ENCODE data around the gene RAPGEF3.

Gene RAPGEF3, protein sequence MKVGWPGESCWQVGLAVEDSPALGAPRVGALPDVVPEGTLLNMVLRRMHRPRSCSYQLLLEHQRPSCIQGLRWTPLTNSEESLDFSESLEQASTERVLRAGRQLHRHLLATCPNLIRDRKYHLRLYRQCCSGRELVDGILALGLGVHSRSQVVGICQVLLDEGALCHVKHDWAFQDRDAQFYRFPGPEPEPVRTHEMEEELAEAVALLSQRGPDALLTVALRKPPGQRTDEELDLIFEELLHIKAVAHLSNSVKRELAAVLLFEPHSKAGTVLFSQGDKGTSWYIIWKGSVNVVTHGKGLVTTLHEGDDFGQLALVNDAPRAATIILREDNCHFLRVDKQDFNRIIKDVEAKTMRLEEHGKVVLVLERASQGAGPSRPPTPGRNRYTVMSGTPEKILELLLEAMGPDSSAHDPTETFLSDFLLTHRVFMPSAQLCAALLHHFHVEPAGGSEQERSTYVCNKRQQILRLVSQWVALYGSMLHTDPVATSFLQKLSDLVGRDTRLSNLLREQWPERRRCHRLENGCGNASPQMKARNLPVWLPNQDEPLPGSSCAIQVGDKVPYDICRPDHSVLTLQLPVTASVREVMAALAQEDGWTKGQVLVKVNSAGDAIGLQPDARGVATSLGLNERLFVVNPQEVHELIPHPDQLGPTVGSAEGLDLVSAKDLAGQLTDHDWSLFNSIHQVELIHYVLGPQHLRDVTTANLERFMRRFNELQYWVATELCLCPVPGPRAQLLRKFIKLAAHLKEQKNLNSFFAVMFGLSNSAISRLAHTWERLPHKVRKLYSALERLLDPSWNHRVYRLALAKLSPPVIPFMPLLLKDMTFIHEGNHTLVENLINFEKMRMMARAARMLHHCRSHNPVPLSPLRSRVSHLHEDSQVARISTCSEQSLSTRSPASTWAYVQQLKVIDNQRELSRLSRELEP

DNA sequence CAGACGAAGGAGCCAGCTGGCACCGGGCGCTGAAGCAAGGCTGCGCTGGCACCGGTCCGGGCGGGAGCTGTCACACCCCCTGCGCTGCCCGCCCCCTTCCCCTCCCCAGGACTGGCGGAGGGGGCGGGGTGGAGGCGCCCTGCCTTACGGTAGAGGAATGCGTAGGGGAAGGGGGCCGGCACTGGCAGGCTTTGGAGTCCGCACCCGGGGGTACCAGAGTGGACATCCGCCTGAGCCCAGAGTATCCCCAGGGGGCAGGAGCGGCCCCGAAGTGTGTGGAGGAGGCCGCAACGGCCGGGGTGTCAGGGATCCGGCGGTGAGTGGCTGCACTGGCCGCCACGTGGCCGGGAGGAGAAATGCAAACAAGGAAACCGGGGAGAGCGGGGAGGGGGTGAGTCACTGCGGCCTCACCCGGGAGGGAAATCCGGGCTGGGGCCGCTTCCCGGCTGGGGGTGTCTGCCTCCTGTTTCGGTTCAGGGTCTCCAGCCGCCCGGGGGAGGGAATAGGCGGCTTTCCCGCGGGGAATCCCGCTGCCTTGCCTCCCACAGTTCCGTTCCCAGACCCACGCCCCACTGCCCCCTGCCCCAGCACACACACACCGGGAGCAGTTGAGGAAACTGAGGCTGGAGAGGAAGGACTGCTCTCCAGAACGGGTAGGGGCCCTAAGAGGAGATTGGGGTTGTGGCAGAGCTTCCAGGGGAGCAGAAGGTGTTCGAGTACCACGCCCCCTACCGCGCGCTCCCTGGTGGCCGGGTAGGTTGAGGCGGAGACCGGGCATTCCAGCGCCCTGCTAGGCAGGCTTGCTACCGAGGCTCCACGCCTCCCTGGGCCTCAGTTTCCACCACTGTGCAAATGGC, at the start of gene RAPGEF3:
Gene RAPGEF3 (minus strand): TSS at position 47 of the 857 bp plus-strand sequence. CDS start 324 bp downstream, outside the sequence.
- in situ Hi-C loops (cut with HindIII; ENCODE audit: low sequenced_read_pairs): no loop called here

DNA sequence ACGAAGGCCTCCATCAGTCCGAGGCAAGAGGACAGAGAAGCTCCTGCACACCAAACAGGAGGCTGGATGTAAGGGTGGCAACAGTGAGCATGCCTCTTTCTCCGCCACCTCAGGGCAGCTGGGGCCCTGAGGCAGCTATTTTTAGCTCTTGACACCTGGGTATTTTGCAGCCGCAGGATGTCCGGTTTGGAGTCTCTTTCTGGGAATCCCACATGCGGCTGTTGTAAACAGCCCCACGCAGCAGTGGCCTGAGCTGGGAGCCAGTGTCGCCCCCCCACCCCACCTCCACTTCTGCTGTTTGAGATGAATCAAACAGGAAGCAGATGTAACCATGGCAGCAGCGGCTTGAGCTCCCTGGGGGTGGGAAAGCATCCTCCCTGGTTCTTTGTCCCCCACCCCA, 49.4 kb upstream of the RAPGEF3 start:
- in situ Hi-C loops (cut with HindIII; ENCODE audit: low sequenced_read_pairs): no loop called here

GRCh38 chr12:47807338-47807737, 48.7 kb upstream of the RAPGEF3 start:
- in situ Hi-C loops (cut with HindIII; ENCODE audit: low sequenced_read_pairs): no loop called here

DNA sequence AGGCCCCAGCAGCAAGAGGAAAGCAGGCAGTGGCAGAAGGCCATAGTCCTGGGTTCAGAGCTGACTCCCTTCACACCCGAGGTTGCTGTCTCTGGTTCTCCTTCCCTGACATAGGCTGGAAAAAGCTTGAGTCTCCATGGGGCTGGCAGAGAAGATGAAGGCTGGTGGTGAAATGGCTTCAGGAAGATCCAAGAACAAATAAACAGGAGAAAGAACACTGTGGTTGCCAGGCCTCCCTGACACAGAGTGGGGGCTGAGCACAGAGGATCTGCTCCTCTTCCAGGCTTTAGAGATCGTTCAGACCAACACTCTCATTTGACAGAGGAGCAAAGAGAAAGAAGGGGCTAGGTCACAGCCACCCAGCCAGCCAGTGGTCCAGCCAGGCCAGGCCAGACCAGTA, 46.7 kb upstream of the RAPGEF3 start:
- in situ Hi-C loops (cut with HindIII; ENCODE audit: low sequenced_read_pairs): no loop called here

- in situ Hi-C loops (cut with HindIII; ENCODE audit: low sequenced_read_pairs): no loop called here
Measured at GRCh38 chr12:47804171-47804570, 45.5 kb upstream of the RAPGEF3 start.

DNA sequence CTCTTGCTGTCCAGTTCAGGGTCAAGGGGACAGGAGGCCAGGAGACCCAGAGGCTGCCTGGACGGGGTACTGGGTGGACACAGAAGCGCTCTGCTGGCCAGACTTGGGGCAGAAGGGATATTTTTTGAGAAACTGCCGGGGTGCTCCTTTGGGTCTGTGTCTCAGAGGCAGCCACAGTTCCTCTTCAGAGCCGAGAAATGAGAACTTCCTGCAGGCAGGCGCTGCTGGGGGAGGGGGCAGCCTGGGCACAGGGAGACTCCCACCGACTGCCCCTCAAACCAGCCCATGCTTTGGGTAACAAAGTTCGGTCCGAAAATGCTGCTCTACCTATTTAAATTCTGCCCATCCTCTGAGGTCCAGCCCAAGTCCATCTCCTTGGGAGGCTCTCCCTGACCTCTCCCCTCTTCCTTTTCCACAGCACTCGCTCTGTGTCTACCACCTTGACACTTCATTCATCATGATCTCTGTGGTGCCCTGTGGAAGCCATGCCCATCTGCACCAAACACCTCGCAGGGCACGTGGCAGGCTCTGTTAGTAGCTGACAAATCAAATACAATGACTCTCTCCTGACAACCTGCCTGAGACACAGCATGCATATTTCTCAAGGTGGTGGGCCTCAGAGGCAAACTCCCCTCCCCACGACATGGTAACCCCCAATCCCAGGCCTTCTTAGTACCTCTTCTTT, 44.7 kb upstream of the RAPGEF3 start:
- in situ Hi-C loops (cut with HindIII; ENCODE audit: low sequenced_read_pairs): no loop called here

GRCh38 chr12:47802312-47802711, 43.6 kb upstream of the RAPGEF3 start:
- in situ Hi-C loops (cut with HindIII; ENCODE audit: low sequenced_read_pairs): no loop called here

- in situ Hi-C loops (cut with HindIII; ENCODE audit: low sequenced_read_pairs): no loop called here
Measured at GRCh38 chr12:47801904-47802246, 43.2 kb upstream of the RAPGEF3 start.

DNA sequence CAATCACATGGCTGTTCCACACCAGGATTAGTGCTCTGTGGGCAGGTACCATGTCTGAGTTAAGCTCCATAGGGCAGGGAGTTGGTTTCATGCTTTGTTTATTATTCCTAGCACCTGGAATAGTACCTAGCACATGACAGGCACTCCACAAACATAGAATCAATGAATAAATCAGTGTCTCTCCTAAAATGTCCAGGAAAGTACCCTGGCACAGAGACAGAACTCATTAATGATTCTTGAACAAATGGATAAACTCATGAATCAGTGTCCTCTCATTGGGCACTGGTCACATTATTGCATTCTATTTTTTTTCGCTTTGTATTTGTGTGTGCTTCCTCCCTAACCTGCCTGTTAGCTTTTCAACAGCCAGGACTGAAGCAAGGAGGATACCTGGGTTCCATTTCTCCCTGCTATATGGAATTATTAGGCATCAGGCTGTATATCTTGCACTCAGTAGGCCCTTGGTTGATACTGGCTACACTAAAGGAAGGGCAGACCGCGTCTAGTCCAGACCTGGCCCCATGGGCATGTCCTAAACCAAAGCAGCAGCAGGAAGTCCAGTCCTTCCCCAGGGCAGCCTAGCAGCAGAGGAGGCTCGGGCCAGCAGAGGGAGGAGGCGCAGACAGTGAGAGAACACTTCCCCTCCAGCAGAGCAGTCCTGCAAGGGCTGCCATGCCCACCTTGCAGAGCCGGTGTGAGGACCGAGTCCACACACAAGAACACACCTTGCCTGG, 42.7 kb upstream of the RAPGEF3 start:
- in situ Hi-C loops (cut with HindIII; ENCODE audit: low sequenced_read_pairs): no loop called here

- in situ Hi-C loops (cut with HindIII; ENCODE audit: low sequenced_read_pairs): no loop called here
Measured at GRCh38 chr12:47800582-47800981, 41.9 kb upstream of the RAPGEF3 start.

GRCh38 chr12:47799357-47799955, 40.8 kb upstream of the RAPGEF3 start:
- in situ Hi-C loops (cut with HindIII; ENCODE audit: low sequenced_read_pairs): no loop called here

GRCh38 chr12:47798382-47798948, 39.8 kb upstream of the RAPGEF3 start:
- in situ Hi-C loops (cut with HindIII; ENCODE audit: low sequenced_read_pairs): no loop called here

DNA sequence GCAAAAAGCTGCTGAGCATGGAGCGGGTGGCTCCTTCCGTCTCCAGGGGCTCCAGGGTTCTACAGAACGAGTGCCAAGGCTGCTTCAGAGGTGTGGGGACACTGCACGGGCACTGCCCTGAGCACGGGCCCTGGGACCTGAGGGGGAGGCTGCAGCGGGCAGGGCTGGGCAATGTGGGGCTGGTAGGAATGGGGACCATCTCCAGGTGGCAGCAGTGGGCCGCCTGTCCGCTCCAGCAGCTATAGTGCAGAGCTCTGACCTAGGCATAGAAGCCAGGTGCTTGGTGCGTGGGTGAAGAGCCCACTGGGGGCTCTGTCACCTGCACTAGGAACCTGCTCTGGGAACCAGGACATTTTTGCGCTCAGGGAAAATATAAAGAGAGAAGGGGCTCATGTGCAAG, 38.8 kb upstream of the RAPGEF3 start:
- in situ Hi-C loops (cut with HindIII; ENCODE audit: low sequenced_read_pairs): no loop called here

DNA sequence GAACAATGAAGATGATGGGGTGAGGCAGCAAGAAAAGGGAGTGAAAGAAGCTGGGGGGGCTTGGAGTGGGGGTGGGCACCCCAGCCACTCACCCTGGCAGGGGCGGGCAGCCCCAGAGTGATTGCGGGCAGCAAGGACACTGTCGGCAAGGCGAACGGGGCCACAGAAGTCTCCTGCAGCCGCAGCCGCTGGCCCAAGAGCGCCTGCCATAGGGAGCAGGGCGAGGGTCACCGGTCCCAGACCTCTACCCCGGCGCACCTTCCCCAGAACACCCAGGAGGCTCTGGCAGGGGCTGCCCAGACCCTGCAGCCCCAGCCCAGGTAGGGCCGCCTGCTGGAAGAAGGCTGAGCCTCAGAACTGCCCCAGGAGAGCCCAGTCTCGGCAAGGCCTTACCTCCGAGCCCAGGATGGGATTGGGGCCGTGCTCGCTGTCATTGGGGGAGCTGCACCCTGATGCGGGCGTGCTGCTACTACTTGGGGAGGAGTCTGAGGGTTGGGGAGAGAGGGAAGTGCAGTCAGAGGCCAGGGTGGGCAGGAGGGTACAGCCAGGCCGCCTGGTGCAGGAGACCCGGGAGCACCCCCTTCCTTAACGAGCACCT, 37.2 kb upstream of the RAPGEF3 start:
- in situ Hi-C loops (cut with HindIII; ENCODE audit: low sequenced_read_pairs): no loop called here

- in situ Hi-C loops (cut with HindIII; ENCODE audit: low sequenced_read_pairs): no loop called here
Measured at GRCh38 chr12:47795121-47795813, 36.6 kb upstream of the RAPGEF3 start.

DNA sequence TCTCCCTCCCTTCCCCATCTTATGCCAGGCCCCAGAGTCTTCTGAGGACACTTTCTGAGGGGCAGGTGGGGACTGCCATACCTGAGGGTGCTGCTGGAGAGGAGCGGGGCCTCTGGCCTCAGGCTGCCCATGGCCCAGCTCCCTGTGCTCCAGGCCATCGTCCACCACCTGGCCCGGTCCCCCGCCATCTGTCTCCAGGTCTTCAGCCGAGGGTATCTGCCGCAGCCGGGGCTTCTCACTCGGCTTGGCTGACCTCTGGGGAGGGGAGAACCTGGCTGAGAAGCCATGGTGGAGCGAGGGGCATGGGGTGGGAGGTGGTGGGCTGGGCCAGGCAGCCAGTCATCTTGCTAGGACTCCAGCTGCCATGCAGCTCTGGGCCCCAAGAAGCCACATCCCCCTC, 36.0 kb upstream of the RAPGEF3 start:
- in situ Hi-C loops (cut with HindIII; ENCODE audit: low sequenced_read_pairs): no loop called here

DNA sequence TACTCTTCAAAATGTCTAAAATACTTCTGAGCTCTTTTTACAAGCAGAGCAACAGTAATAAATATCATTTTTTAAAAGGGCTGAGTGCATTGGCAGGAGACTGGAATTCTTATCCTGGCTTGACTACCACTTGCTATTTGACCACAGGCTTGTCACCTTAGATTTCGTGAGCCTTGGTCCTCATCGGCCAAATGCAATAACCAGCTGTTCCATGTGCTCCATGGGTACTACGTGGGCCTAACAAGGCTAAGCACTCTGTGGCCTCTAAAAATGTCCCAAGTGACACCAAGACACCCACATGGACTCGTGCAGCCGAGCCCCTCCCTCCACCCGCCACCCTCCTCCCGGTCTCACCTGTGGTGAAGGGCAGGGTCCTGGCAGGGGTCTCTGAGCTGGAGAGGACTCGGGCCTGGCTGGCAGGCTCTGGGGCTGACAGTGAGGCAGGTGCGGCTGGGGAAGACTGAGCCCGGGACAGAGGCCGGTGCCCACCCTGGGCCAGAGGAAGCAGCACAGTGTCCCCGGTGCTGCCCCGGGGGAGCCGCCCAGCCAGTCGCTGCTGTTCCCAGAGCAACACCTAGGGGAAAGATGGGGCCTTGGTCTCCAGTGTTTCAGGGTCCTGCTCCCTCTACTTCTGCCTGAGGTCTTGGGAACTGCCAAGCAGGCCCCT, 34.5 kb upstream of the RAPGEF3 start:
- in situ Hi-C loops (cut with HindIII; ENCODE audit: low sequenced_read_pairs): no loop called here

DNA sequence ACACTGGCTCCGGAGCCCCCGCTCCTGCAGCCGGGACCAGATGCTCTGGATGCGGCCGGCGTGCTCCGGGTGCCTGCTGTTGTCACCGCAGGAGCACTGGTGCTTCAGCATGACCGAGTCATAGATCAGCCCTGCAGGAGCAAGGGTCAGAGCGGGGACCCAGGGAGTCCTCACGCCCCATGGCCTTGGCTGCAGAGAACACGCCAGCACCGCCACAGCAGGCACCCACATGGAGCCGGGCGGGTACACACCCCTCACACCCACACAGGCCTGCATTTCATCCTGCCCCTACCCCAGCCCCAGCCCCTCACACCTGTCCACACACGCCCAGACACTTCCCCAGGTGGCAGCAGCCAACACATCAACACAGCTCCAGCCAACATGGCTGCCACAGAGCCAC, 33.2 kb upstream of the RAPGEF3 start:
- in situ Hi-C loops (cut with HindIII; ENCODE audit: low sequenced_read_pairs): no loop called here
